Measurements from ENCODE around the gene SLC6A5. TPM values are rescaled to one million over a fixed set of nuclear protein-coding genes. Genes with fewer than 3 reads are reported as not detected.

Gene SLC6A5
- polyA plus RNA-seq, 1 of the 3 experiments (the other 2 are of a cell fraction): not detected

- DNase-seq: no peak
- Histone ChIP-seq H3K36me3 (replicated peaks in 1 of 2; ENCODE audit: control insufficient read depth in 1 of 2, insufficient read depth in 2 of 2, low read length in 1 of 2) (no peaks in the 10 kb centered on the region), H3K79me2 (ENCODE audit: insufficient read depth) (no peaks in the 10 kb centered on the region), H3K4me3 (ENCODE audit: low read depth in 2 of 2, low read length in 1 of 2) (no peak overlapping the region), H3K9me2 (no peaks in the 10 kb centered on the region), H3K9ac (no peak overlapping the region), H3K4me1 (ENCODE audit: control insufficient read depth in 1 of 2, insufficient read depth in 2 of 2, low read depth in 1 of 2, low read length in 1 of 2) (peaks cover 0 to 2% of the 10 kb centered on the region in 2 experiments; a peak in 1 of 4 replicates), H2AFZ (ENCODE audit: low read depth) (no peak overlapping the region), H3F3A (replicated peaks; ENCODE audit: insufficient read depth) (no peaks in the 10 kb centered on the region), H3K27me3 (ENCODE audit: insufficient read depth) (no peaks in the 10 kb centered on the region), H3K9me3 (no peaks in the 10 kb centered on the region), H4K20me1 (ENCODE audit: insufficient read depth) (no peaks in the 10 kb centered on the region), H3K4me2 (no peak overlapping the region), H3K27ac (ENCODE audit: low read depth in 2 of 2, low read length in 1 of 2) (no peak overlapping the region)
- ChIA-PET CTCF (interaction anchor here (1.5 kb wide), 1 partner anchor 48 kb away, joined by 6 read pairs; no protein-coding TSS in a partner anchor), POLR2A (no interaction called here)
- TF ChIP-seq IRF3 (IDR thresholded peaks at IDR 0.05; ENCODE audit: low read depth, low read length) (no peak), FOXJ3 (CRISPR knock-in tag; IDR thresholded peaks at IDR 0.05) (no peak), USF1 (IDR thresholded peaks at IDR 0.05; ENCODE audit: borderline replicate concordance, low read depth) (no peak), RXRA (IDR thresholded peaks at IDR 0.05; ENCODE audit: borderline replicate concordance, low read depth) (no peak), MEF2A (IDR thresholded peaks at IDR 0.05; ENCODE audit: borderline replicate concordance, low read depth) (no peak), EP300 (IDR thresholded peaks at IDR 0.05; ENCODE audit: borderline replicate concordance in 1 of 2, low read depth in 1 of 2, low read length in 1 of 2) (no peak), JUND (IDR thresholded peaks at IDR 0.05) (no peak), CTCF (IDR thresholded peaks at IDR 0.05) (no peak), RAD21 (IDR thresholded peaks at IDR 0.05; ENCODE audit: low read length) (no peak), TCF12 (IDR thresholded peaks at IDR 0.05) (no peak), POLR2AphosphoS5 (IDR thresholded peaks at IDR 0.05; ENCODE audit: low read depth, low read length) (no peak), TAF1 (IDR thresholded peaks at IDR 0.05; ENCODE audit: borderline replicate concordance, low read depth, low read length) (no peak), ELF1 (IDR thresholded peaks at IDR 0.05) (no peak), MXI1 (IDR thresholded peaks at IDR 0.05; ENCODE audit: low read depth, low read length) (no peak), SIN3A (IDR thresholded peaks at IDR 0.05; ENCODE audit: borderline replicate concordance, low read depth, low read length) (no peak), EZH2phosphoT487 (IDR thresholded peaks at IDR 0.05; ENCODE audit: borderline replicate concordance, low read depth) (no peak), CHD2 (IDR thresholded peaks at IDR 0.05; ENCODE audit: low read length, partially characterized antibody) (no peak), RFX5 (IDR thresholded peaks at IDR 0.05; ENCODE audit: low read length) (no peak), GABPA (IDR thresholded peaks at IDR 0.05; ENCODE audit: low read depth) (no peak), GATA2 (CRISPR knock-in tag; IDR thresholded peaks at IDR 0.05) (no peak)
- 0% methylated on average over 1 of the region's 1 CpG for WGBS (ENCODE audit: low lambda C conversion rate)
These were observed 37.5 kb upstream of the SLC6A5 start for GRCh38 chr11:20561915-20562314.

Measured in SK-N-SH (cell line).